PC-9 (cell line): Measurements from ENCODE around the gene NTF4. TPM values are rescaled to one million over a fixed set of nuclear protein-coding genes. Genes with fewer than 3 reads are reported as not detected.
"Not testable (repeated sequence)": the region's sequence is repeated elsewhere in the genome, so short reads cannot be mapped to it uniquely, and the experiment has no call there.

Source experiments
- BruUV-seq: library from RNA; stranded (reverse); fragments of 400-500 nt; replicated peaks from 2 replicates; lab custom pipeline; 2021; lab: Mats Ljungman, UMichigan
- CTCF ChIA-PET: fragments of 300-600 bp; sonication (Branson Sonifier 250); formaldehyde crosslinking; loops from one replicate; lab custom pipeline; 2022; ENCODE audit warnings: antibody characterized with exemption; lab: Charles Lee
- POLR2A ChIA-PET: fragments of 300-600 bp; sonication (Branson Sonifier 250); formaldehyde crosslinking; loops from one replicate; lab custom pipeline; 2022; ENCODE audit warnings: antibody characterized with exemption; ENCODE audit not compliant: unreplicated experiment; lab: Charles Lee
- DNase-seq, 2 experiments: peaks; one replicate each; pipeline versions ENCODE4 v3.0.0 to v3.0.0-alpha.2; 2015 to 2022; ENCODE audit warnings: mixed read lengths in 1 of 2
- H2AFZ ChIP-seq: fragments of 200-600 bp; sonication (generic); 2 replicates; pipeline ENCODE4 v1.8.1; 2017; ENCODE audit warnings: antibody characterized with exemption
- H3F3A ChIP-seq: fragments of 200-600 bp; sonication (generic); 2 replicates; pipeline ENCODE4 v1.8.1; 2017; ENCODE audit warnings: antibody characterized with exemption, mild to moderate bottlenecking, low read depth; ENCODE audit not compliant: insufficient read depth
- H3K27ac ChIP-seq: fragments of 200-600 bp; sonication (generic); 2 replicates; pipeline ENCODE4 v1.6.1; 2016; ENCODE audit warnings: mixed run types
- H3K27me3 ChIP-seq: fragments of 200-600 bp; sonication (generic); 2 replicates; pipeline ENCODE4 v1.6.1; 2016; ENCODE audit warnings: low read depth, mixed run types; ENCODE audit not compliant: insufficient read depth
- H3K36me3 ChIP-seq: fragments of 200-600 bp; sonication (generic); 2 replicates; pipeline ENCODE4 v1.6.1; 2016; ENCODE audit warnings: low read depth, mixed run types
- H3K4me1 ChIP-seq: fragments of 200-600 bp; sonication (generic); replicated peaks from 2 replicates; pipeline ENCODE4 v1.6.1; 2016; ENCODE audit warnings: mixed run types; ENCODE audit not compliant: insufficient read depth
- H3K4me2 ChIP-seq: fragments of 200-600 bp; sonication (generic); 2 replicates; pipeline ENCODE4 v1.6.1; 2017; ENCODE audit warnings: mixed run types
- H3K4me3 ChIP-seq: fragments of 200-600 bp; sonication (generic); 2 replicates; pipeline ENCODE4 v1.6.1; 2016; ENCODE audit warnings: mixed run types
- H3K79me2 ChIP-seq: fragments of 200-600 bp; sonication (generic); 2 replicates; pipeline ENCODE4 v1.6.1; 2017; ENCODE audit warnings: low read depth, mixed run types
- H3K9me2 ChIP-seq: fragments of 200-600 bp; sonication (generic); 2 replicates; pipeline ENCODE4 v1.8.1; 2017; ENCODE audit warnings: mild to moderate bottlenecking; ENCODE audit not compliant: insufficient read depth
- H3K9me3 ChIP-seq: fragments of 200-600 bp; sonication (generic); 2 replicates; pipeline ENCODE4 v1.8.1; 2016; ENCODE audit warnings: low read depth; ENCODE audit not compliant: insufficient read depth
- H4K20me1 ChIP-seq: fragments of 200-600 bp; sonication (generic); 2 replicates; pipeline ENCODE4 v1.8.1; 2017; ENCODE audit not compliant: insufficient read depth
- EZH2 ChIP-seq: fragments of 200-600 bp; sonication (generic); IDR thresholded peaks from 2 replicates; pipeline ENCODE4 v1.8.0; 2017; ENCODE audit warnings: antibody characterized with exemption, low read depth
- intact Hi-C: fragments of 100-400 bp; cut with micrococcal nuclease; formaldehyde crosslinking; loops from one replicate; pipeline ENCODE4 v1.10.0; 2022; ENCODE audit not compliant: unreplicated experiment
- total RNA-seq: library from RNA; stranded (reverse); gene quantifications from 2 replicates; pipeline ENCODE4 v1.2.3, GENCODE V29; 2021
- TF ChIP-seq, protein P1 (sequence below): fragments of 200-600 bp; sonication (generic); conservative IDR thresholded peaks from 2 replicates; pipeline ENCODE4 v1.6.1; 2017; ENCODE audit warnings: mixed run types, antibody characterized with exemption, mild to moderate bottlenecking, moderate library complexity

The NTF4 gene
- total RNA-seq, 1 experiment from 2014 or later: 14.0 TPM

DNA sequence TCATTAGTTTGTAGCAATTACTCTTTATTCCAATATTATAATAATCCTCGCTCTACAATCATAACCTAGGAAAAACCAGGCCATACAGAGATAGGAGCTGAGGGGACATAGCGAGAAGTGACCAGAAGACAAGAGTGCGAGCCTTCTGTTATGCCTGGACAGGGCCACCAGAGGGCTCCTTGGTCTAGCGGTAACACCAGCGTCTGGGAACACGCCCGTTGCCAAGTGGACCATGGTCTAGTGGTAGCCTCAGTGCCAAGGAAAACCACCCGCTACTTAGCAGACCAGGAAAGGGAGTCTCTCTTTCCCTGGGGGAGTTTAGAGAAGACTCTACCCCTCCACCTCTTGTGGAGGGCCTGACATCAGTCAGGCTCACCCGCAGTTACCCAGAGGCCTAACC, 10.3 kb upstream of the NTF4 start:
- intact Hi-C loops: loop anchor here (2.0 kb wide), 3 partner anchors 76 to 286 kb away; no protein-coding TSS in a partner anchor
- peaks cover 24% of the 10 kb centered on the region; the same call in 1 of the 2 replicates for H3K27me3 ChIP-seq
- H3K27ac ChIP-seq, H3F3A ChIP-seq, H3K9me2 ChIP-seq, H3K79me2 ChIP-seq, H3K9me3 ChIP-seq, H3K4me3 ChIP-seq, BruUV-seq, H3K4me2 ChIP-seq, H4K20me1 ChIP-seq, H3K4me1 ChIP-seq, H3K36me3 ChIP-seq, POLR2A ChIA-PET, H2AFZ ChIP-seq: not testable (repeated sequence)
- TF ChIP-seq, protein P1, sequence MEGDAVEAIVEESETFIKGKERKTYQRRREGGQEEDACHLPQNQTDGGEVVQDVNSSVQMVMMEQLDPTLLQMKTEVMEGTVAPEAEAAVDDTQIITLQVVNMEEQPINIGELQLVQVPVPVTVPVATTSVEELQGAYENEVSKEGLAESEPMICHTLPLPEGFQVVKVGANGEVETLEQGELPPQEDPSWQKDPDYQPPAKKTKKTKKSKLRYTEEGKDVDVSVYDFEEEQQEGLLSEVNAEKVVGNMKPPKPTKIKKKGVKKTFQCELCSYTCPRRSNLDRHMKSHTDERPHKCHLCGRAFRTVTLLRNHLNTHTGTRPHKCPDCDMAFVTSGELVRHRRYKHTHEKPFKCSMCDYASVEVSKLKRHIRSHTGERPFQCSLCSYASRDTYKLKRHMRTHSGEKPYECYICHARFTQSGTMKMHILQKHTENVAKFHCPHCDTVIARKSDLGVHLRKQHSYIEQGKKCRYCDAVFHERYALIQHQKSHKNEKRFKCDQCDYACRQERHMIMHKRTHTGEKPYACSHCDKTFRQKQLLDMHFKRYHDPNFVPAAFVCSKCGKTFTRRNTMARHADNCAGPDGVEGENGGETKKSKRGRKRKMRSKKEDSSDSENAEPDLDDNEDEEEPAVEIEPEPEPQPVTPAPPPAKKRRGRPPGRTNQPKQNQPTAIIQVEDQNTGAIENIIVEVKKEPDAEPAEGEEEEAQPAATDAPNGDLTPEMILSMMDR: peak; percentile 82
- CTCF ChIA-PET: interaction anchor here (0.7 kb wide), 1 partner anchor 96 kb away, joined by 3 read pairs; no protein-coding TSS in a partner anchor
- peak in 1 of 2 experiments; percentile 60 for DNase-seq

DNA sequence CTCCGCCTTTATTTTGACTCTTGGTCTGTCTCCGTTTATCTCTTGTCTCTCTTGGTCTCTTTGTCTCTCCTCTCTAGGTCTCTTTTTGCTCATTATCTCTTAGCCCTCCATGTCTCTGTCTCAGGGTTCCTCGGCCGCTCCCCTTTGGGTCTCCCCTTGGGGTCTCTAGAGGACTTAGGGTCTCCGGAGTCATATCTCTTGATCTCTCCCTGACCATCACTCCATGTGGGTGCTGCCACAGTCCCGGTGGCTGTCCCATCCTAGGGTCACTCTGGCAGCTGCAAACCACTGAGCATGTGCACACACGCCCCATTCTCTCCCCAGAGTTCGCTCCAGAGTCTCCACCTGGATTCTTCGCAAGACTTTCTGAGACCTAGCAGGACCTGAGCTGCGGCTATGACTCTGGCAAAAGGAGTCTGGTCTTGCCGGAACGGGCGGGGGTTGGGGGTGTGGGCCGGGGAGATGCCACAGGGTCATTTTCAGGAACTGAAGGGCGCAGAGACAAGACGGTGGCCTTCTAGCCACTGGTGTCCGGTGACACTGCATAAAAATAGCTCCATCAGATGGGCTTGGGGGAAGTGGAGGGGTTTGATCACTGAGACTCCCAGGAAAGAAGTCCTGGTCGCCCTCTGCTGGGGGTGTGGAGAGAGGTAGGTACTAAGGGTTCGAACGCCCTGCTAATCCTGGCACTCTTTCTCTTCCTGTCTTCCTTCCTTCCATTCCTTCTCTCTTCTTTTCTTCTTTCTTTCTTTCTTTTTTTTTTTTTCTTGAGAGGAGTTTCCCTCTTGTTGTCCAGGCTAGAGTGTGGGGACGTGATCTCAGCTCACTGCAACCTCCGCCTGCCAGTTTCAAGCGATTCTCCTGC, 9.1 kb upstream of the NTF4 start:
- intact Hi-C loops: loop anchor here (2.0 kb wide), 3 partner anchors 75 to 285 kb away; no protein-coding TSS in a partner anchor
- Histone ChIP-seq H3K79me2 (no peaks in the 10 kb centered on the region), H3K4me2 (peak overlapping the region; percentile 42), H3K27me3 (peaks cover 29% of the 10 kb centered on the region), H3K9me2 (no peaks in the 10 kb centered on the region), H3K4me1 (peaks cover 10% of the 10 kb centered on the region; the same call in 1 of the 2 replicates), H3K36me3 (no peaks in the 10 kb centered on the region), H3K4me3 (no peak overlapping the region), H3F3A (0 out of 2 replicates have a peak, but pooled peaks cover 8% of the 10 kb centered on the region), H4K20me1 (no peaks in the 10 kb centered on the region), H3K9me3 (no peaks in the 10 kb centered on the region), H2AFZ (no peak overlapping the region), H3K27ac (no peak overlapping the region)
- BruUV-seq: no TSS peak
- ChIA-PET POLR2A (interaction anchor here (0.5 to 1.1 kb wide), 2 partner anchors 75 to 336 kb away, joined by 8 to 15 read pairs; no protein-coding TSS in a partner anchor), CTCF (interaction anchor here (0.5 to 1.3 kb wide), 8 partner anchors 9 to 775 kb away, joined by 3 to 12 read pairs (median 6); partner anchors contain the start of genes GYS1, NTF4 and RUVBL2)
- no peak for TF ChIP-seq EZH2
- TF ChIP-seq, protein P1: peak; percentile 23; the same call in 1 of the 2 replicates
- DNase-seq: peak in 1 of 2 experiments; percentile 56

DNA sequence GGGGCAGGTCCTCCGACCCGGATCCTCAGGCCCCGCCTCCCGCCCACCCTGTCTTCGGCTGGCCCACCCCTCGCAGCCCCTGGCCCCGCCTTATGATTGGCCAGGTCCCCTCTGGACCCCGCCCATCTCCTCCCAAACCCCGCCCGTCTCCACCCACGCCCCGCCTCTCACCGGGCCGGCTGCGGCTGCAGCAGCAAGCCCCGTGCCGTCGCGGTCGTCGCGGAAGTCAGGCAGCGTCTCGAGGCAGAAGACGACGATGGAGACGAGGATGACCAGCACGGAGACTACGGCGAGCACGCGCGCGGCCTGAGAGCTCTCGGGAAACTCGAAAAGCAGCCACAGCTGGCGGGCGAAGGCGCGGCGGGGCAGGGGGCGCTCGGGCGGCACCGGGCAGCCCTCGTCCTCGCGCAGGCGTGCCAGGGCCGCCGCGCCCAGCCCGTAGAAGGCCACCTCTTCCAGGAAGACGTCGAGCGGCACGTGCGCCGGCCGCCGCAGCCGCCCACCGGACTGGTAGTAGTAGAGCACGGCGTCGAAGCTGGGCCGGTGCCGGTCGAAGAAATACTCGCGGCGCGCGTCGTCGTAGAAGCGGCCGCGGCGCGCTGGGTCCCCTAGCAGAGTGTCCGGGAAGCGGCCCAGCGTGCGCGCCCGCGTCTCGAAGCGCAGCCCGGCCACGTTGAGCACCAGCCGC, 7.4 kb upstream of the NTF4 start:
- Histone ChIP-seq H3K4me1 (peaks cover 10% of the 10 kb centered on the region; the same call in 1 of the 2 replicates), H3K9me2 (no peaks in the 10 kb centered on the region), H3K27ac (no peak overlapping the region), H4K20me1 (no peaks in the 10 kb centered on the region), H3K4me2 (no peak overlapping the region), H3K36me3 (no peaks in the 10 kb centered on the region), H3K79me2 (no peaks in the 10 kb centered on the region), H3K27me3 (peaks cover 30% of the 10 kb centered on the region), H2AFZ (no peak overlapping the region), H3K4me3 (no peak overlapping the region), H3K9me3 (no peaks in the 10 kb centered on the region), H3F3A (peaks cover 16% of the 10 kb centered on the region; the same call in 1 of the 2 replicates)
- no TSS peak for BruUV-seq
- intact Hi-C loops: no loop called here
- no peak for DNase-seq
- POLR2A ChIA-PET: no interaction called here
- TF ChIP-seq, protein P1: no peak
- TF ChIP-seq EZH2: no peak
- CTCF ChIA-PET: no interaction called here
